ENCODE data around the gene SUCNR1. TPM values are rescaled to one million over a fixed set of nuclear protein-coding genes. Genes with fewer than 3 reads are reported as not detected.
"Not testable (repeated sequence)": the region's sequence is repeated elsewhere in the genome, so short reads cannot be mapped to it uniquely, and the experiment has no call there.

The SUCNR1 gene
- total and polyA plus RNA-seq, 7 donors: 0.16 to 2.8 (median 0.36) TPM; not detected in 2

GRCh38 chr3:151895478-151896241 is 22.2 kb downstream of the SUCNR1 start:
- intact Hi-C loops (cut with DNase I): no loop called here
- Histone ChIP-seq H3K27me3 (no peaks in the 10 kb centered on the region), H3K4me3 (no peak overlapping the region), H3K27ac (no peak overlapping the region), H3K36me3 (no peaks in the 10 kb centered on the region), H3K9me3 (no peaks in the 10 kb centered on the region), H3K4me1 (peaks cover 0 to 19% (median 12%) of the 10 kb centered on the region in 4 donors)
- 58 to 78% methylated on average over 4 of the region's 4 CpGs for WGBS, 2 donors
- TF ChIP-seq CTCF (IDR thresholded peaks at IDR 0.05) (no peak), EP300 (IDR thresholded peaks at IDR 0.05) (no peak), POLR2AphosphoS5 (IDR thresholded peaks at IDR 0.05) (no peak), POLR2A (IDR thresholded peaks at IDR 0.05) (no peak)
- no peak for DNase-seq

- 68 to 70% methylated on average over 4 of the region's 4 CpGs for WGBS, 2 donors
- Histone ChIP-seq H3K9me3 (no peaks in the 10 kb centered on the region), H3K36me3 (no peaks in the 10 kb centered on the region), H3K27me3 (no peaks in the 10 kb centered on the region), H3K27ac (no peak overlapping the region), H3K4me1 (peaks cover 0 to 27% (median 19%) of the 10 kb centered on the region in 4 donors), H3K4me3 (no peak overlapping the region)
- no peak for DNase-seq
- TF ChIP-seq CTCF (IDR thresholded peaks at IDR 0.05): no peak
- no peak for TF ChIP-seq POLR2A (IDR thresholded peaks at IDR 0.05)
- no peak for TF ChIP-seq EP300 (IDR thresholded peaks at IDR 0.05)
- TF ChIP-seq POLR2AphosphoS5 (IDR thresholded peaks at IDR 0.05): no peak
- intact Hi-C loops (cut with DNase I): no loop called here
These were observed 23.0 kb downstream of the SUCNR1 start for GRCh38 chr3:151896246-151897012.

GRCh38 chr3:151898121-151898520 is 24.7 kb downstream of the SUCNR1 start:
- no CpG with 5 or more reads among the region's 1 CpG for WGBS, 2 donors
- DNase-seq; H3K27me3 ChIP-seq; H3K9me3 ChIP-seq; H3K27ac ChIP-seq; intact Hi-C loops (cut with DNase I); H3K36me3 ChIP-seq; H3K4me3 ChIP-seq: not testable (repeated sequence)
- H3K4me1 ChIP-seq: peaks cover 0 to 43% (median 35%) of the 10 kb centered on the region in 4 donors

- 96% methylated on average over 3 of the region's 3 CpGs for WGBS, 2 donors
- peaks cover 0 to 49% (median 41%) of the 10 kb centered on the region in 4 donors for H3K4me1 ChIP-seq
- DNase-seq; intact Hi-C loops (cut with DNase I); H3K36me3 ChIP-seq; H3K9me3 ChIP-seq; H3K4me3 ChIP-seq; H3K27me3 ChIP-seq; H3K27ac ChIP-seq: not testable (repeated sequence)
These were observed 25.3 kb downstream of the SUCNR1 start for GRCh38 chr3:151898564-151899261.

GRCh38 chr3:151899996-151900395 is 26.6 kb downstream of the SUCNR1 start:
- intact Hi-C loops (cut with DNase I): no loop called here
- no peaks in the 10 kb centered on the region for H3K9me3 ChIP-seq
- TF ChIP-seq CTCF (IDR thresholded peaks at IDR 0.05) (no peak), EP300 (IDR thresholded peaks at IDR 0.05) (no peak)
- no peaks in the 10 kb centered on the region for H3K27me3 ChIP-seq
- no peak for DNase-seq
- H3K4me1 ChIP-seq: peaks cover 0 to 58% (median 52%) of the 10 kb centered on the region in 4 donors
- H3K36me3 ChIP-seq: no peaks in the 10 kb centered on the region
- H3K4me3 ChIP-seq: no peak overlapping the region
- H3K27ac ChIP-seq: peak overlapping the region in 1 of 4 donors; percentile 81
